Activated T-helper 9 cell treated with anti-CD3 and anti-CD28 coated beads, Interleukin-2, amount 50 U/mL, for 16 hours (primary cell): ENCODE results near the gene COLEC12.

Experiments
- DNase-seq: peaks from one replicate; pipeline ENCODE4 v3.0.0-alpha.2; 2020; ENCODE audit warnings: low read depth

The COLEC12 gene

GRCh38 chr18:361100-361732, 139.3 kb downstream of the COLEC12 start:
- DNase-seq = no peak

GRCh38 chr18:360676-361075, 139.8 kb downstream of the COLEC12 start:
- no peak for DNase-seq

- no peak for DNase-seq
Observed at GRCh38 chr18:356778-357177, 143.7 kb downstream of the COLEC12 start.

- no peak for DNase-seq
Observed at GRCh38 chr18:355678-356077, 144.8 kb downstream of the COLEC12 start.

GRCh38 chr18:354471-354870, 146.0 kb downstream of the COLEC12 start:
- DNase-seq = no peak

GRCh38 chr18:354003-354402, 146.5 kb downstream of the COLEC12 start:
- DNase-seq = no peak

GRCh38 chr18:352438-352837, 148.1 kb downstream of the COLEC12 start:
- DNase-seq = no peak

GRCh38 chr18:350953-351572, 149.4 kb downstream of the COLEC12 start:
- DNase-seq = no peak

- no peak for DNase-seq
Observed at GRCh38 chr18:346600-346999, 153.9 kb downstream of the COLEC12 start.

- no peak for DNase-seq
Observed at GRCh38 chr18:341102-341501, 159.4 kb downstream of the COLEC12 start.

- DNase-seq = no peak
Observed at GRCh38 chr18:340044-340443, 160.5 kb downstream of the COLEC12 start.

- DNase-seq = no peak
Observed at GRCh38 chr18:339200-339599, 161.3 kb downstream of the COLEC12 start.

- no peak for DNase-seq
Observed at GRCh38 chr18:336713-337112, 163.8 kb downstream of the COLEC12 start.

GRCh38 chr18:335733-336132, 164.8 kb downstream of the COLEC12 start:
- DNase-seq = no peak

- no peak for DNase-seq
Observed at GRCh38 chr18:334575-335132, 165.8 kb downstream of the COLEC12 start.

- no peak for DNase-seq
Observed at GRCh38 chr18:332721-333510, 167.6 kb downstream of the COLEC12 start.

GRCh38 chr18:332007-332406, 168.5 kb downstream of the COLEC12 start:
- DNase-seq = no peak

GRCh38 chr18:331221-331821, 169.2 kb downstream of the COLEC12 start:
- DNase-seq = no peak

- DNase-seq = no peak
Observed at GRCh38 chr18:328928-329327, 171.6 kb downstream of the COLEC12 start.

GRCh38 chr18:326846-327245, 173.7 kb downstream of the COLEC12 start:
- no peak for DNase-seq

GRCh38 chr18:323253-323622, 177.3 kb downstream of the COLEC12 start:
- no peak for DNase-seq

- DNase-seq = no peak
Observed at GRCh38 chr18:321865-322467, 178.5 kb downstream of the COLEC12 start.
